Erythroblast (primary cell): ENCODE results near the gene NT5M.

Experiments
- GATA1 ChIP-seq: IDR thresholded peaks from 2 replicates; pipeline ENCODE4 v1.6.1; 2011; ENCODE audit warnings: low read depth, mild to moderate bottlenecking, control low read depth, low read length, moderate library complexity
- POLR2A ChIP-seq: IDR thresholded peaks from 2 replicates; pipeline ENCODE4 v1.6.1; 2011; ENCODE audit warnings: mild to moderate bottlenecking, low read length

DNA sequence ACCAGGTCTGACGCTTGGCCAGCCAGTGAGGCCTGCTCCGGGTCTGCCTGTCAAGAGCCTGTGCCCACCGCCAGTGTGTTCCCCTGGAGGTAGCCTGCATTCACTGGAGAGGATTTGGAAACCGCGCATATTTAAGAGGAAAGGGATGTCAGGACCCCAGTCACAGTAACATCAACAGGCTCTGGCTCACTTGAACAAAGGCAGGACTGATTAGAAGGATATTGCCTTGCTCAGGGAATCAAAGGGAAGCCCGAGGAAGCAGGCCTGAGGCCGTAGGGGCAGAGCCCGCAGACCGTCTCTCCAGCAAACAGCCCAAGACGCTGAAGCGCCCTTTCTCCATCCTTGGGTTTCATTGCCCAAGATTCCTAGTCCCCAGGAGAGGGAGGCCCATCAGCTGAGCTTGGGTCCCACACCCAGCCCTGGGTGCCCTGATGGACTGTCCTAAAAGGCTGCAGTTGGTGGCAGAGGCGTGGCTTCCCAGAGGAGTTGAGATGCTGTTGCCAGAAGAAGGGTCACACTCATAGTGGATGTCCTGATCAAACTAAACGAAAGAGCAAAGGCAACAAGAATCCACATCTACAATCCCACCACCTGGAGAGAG is 23.2 kb downstream of the NT5M start:
- TF ChIP-seq POLR2A, result no peak
- no peak for TF ChIP-seq GATA1
